ENCODE results near the gene PTPN14. TPM values are rescaled to one million over a fixed set of nuclear protein-coding genes. Genes with fewer than 3 reads are reported as not detected.
A peak's percentile ranks its signal among the peaks of the same experiment; 100 is the strongest.

Gene PTPN14
- total RNA-seq, 6 experiments from 2014 or later, result 1.6 to 4.6 (median 2.1) TPM

DNA sequence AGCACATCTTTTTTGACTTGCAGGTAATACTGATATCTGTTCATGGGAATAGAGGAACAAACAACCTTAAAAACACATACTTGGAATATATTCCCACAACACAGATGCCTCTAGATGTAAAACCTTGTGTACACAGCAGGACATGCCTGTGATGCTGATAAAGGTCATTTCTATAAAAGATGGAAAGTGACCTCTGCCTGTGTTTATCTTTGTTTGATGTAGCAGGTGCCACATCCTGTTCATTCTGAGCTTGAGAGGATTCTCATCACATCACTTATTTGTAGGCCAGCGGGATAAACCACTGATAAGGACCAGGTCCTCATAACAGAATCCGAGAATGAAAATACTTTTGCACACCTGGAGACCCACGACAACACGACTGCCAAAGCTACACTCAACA is 136.7 kb downstream of the PTPN14 start:
- intact Hi-C loops (cut with DNase I), result no loop called here
- Histone ChIP-seq H3K4me3 (no peak overlapping the region), H3K27ac (no peak overlapping the region), H3K27me3 (no peaks in the 10 kb centered on the region), H3K36me3 (no peaks in the 10 kb centered on the region), H3K4me1 (no peaks in the 10 kb centered on the region), H3K9me3 (no peaks in the 10 kb centered on the region)
- no peak for ATAC-seq
- no peak for TF ChIP-seq POLR2A (IDR thresholded peaks at IDR 0.05)
- TF ChIP-seq, protein P1, sequence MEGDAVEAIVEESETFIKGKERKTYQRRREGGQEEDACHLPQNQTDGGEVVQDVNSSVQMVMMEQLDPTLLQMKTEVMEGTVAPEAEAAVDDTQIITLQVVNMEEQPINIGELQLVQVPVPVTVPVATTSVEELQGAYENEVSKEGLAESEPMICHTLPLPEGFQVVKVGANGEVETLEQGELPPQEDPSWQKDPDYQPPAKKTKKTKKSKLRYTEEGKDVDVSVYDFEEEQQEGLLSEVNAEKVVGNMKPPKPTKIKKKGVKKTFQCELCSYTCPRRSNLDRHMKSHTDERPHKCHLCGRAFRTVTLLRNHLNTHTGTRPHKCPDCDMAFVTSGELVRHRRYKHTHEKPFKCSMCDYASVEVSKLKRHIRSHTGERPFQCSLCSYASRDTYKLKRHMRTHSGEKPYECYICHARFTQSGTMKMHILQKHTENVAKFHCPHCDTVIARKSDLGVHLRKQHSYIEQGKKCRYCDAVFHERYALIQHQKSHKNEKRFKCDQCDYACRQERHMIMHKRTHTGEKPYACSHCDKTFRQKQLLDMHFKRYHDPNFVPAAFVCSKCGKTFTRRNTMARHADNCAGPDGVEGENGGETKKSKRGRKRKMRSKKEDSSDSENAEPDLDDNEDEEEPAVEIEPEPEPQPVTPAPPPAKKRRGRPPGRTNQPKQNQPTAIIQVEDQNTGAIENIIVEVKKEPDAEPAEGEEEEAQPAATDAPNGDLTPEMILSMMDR (IDR thresholded peaks at IDR 0.05), result no peak
- no peak for DNase-seq
- WGBS (ENCODE audit: insufficient coverage, low coverage, low lambda C conversion rate, missing lambda C conversion rate), result 85% methylated on average over 4 of the region's 4 CpGs

DNA sequence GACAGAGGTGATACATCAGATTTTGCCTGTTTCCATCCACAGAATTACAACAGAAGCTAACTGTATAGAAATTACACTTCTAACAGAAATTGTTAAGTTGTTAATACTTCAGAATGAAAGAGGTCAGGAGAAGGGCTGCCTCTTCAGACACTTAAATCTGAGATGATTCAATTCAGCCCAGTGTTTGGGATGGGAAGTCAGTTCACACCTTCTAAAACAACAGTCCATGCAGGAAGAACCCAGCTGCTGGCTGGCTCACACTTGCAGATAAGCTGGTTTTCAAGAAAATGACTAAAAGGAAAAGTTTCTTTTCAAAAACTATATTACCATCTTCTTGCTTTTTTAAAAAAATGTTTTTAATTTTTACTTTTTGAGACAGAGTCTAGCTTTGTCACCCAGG is 138.1 kb downstream of the PTPN14 start:
- Histone ChIP-seq H3K36me3 (no peaks in the 10 kb centered on the region), H3K9me3 (no peaks in the 10 kb centered on the region), H3K4me1 (no peaks in the 10 kb centered on the region), H3K27me3 (no peaks in the 10 kb centered on the region), H3K4me3 (no peak overlapping the region), H3K27ac (no peak overlapping the region)
- intact Hi-C loops (cut with DNase I), result no loop called here
- TF ChIP-seq, protein P1 (IDR thresholded peaks at IDR 0.05), result no peak
- TF ChIP-seq POLR2A (IDR thresholded peaks at IDR 0.05), result no peak
- DNase-seq, result no peak
- ATAC-seq, result no peak

DNA sequence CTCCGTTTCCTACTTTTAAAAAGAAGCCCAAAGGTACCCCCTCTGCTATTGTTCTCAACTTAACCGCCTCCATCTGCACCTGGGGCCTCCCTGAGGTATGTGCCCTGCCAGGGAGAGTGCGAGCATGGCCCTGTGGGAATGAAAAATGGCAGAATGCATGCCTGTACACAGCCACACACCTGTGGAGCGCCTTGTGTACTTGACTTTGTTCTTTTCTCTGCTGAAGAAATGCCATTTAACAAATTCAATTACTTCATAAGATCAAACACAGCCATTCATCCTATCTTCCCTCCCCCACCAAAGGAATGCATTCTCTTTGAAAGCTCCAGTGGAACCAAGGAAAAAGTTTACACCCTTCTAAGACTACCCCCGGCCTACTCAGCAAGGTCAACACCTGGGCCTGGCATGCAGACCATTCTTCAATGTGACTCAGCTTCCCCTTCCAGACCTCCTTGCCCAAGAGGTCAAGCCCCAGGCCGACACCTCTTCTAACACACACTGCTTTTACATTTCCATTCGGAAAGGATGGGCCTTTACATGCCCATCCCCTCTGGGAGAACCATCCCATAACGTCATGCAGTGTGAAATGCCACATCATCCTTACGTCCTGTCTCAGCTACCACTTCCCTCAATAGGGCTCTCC is 146.7 kb downstream of the PTPN14 start:
- Histone ChIP-seq H3K4me3 (no peak overlapping the region), H3K9me3 (no peaks in the 10 kb centered on the region), H3K27ac (no peak overlapping the region), H3K4me1 (no peaks in the 10 kb centered on the region), H3K27me3 (no peaks in the 10 kb centered on the region), H3K36me3 (no peaks in the 10 kb centered on the region)
- ATAC-seq, result no peak
- intact Hi-C loops (cut with DNase I), result no loop called here
- TF ChIP-seq, protein P1 (IDR thresholded peaks at IDR 0.05), result no peak
- no peak for TF ChIP-seq POLR2A (IDR thresholded peaks at IDR 0.05)
- WGBS (ENCODE audit: insufficient coverage, low coverage, low lambda C conversion rate, missing lambda C conversion rate), result 71% methylated on average over 9 of the region's 9 CpGs
- no peak for DNase-seq

DNA sequence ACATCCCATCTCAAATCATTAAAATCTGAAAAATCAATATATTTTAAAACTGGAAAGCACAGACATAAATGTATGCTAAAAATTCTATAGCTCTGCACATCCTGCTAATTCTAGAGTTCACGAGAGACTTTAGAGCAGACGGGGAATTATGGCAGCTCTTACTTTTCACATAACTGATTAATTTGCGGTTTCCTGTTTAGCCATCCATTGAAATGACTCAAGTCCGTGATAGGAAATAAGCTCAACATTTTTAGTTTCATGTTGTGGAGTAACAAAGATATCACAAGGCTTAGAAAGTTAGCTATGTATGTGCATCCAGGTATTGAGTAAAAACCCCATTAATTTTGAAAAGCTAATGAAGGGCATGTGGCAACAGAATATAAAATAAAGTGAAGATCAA is 147.2 kb downstream of the PTPN14 start:
- no peak for DNase-seq
- H3K27ac ChIP-seq, result no peak overlapping the region

More for the DNA sequence above, 147.2 kb downstream of the PTPN14 start:
- H3K36me3 ChIP-seq, result no peaks in the 10 kb centered on the region
- no peaks in the 10 kb centered on the region for H3K27me3 ChIP-seq
- ATAC-seq, result peak in 1 of 4 donors; percentile 21
- H3K4me3 ChIP-seq, result no peak overlapping the region
- no peak for TF ChIP-seq POLR2A (IDR thresholded peaks at IDR 0.05)
- TF ChIP-seq, protein P1 (IDR thresholded peaks at IDR 0.05), result no peak
- intact Hi-C loops (cut with DNase I), result no loop called here
- no peaks in the 10 kb centered on the region for H3K9me3 ChIP-seq
- no peaks in the 10 kb centered on the region for H3K4me1 ChIP-seq
- WGBS (ENCODE audit: insufficient coverage, low coverage, low lambda C conversion rate, missing lambda C conversion rate), result 59% methylated on average over 4 of the region's 4 CpGs
